A549 (cell line): ENCODE data around the gene ASPHD2. TPM values are rescaled to one million over a fixed set of nuclear protein-coding genes. Genes with fewer than 3 reads are reported as not detected.

Experiments
- ATAC-seq, 2 experiments: fragments of 200-7000 bp in 1 of 2; fragments of >200 bp in 1 of 2; cut with Nextera tagmentation in 1 of 2; cut with Tn5 transposase in 1 of 2; 3 replicates each; pipeline versions ENCODE4 v1.8.0 to v1.9.1; 2018 to 2020; ENCODE audit warnings: mild to moderate bottlenecking in 1 of 2, moderate library complexity in 1 of 2
- CTCF ChIA-PET: fragments of 300-600 bp; sonication (Branson Sonifier 250); formaldehyde crosslinking; extraction: SDS; loops from one replicate; lab custom pipeline; 2021; ENCODE audit warnings: antibody characterized with exemption, inconsistent platforms; lab: Yijun Ruan, JAX
- POLR2A ChIA-PET: fragments of 350-600 bp; formaldehyde crosslinking; extraction: SDS; loops from one replicate; lab custom pipeline; 2021; ENCODE audit warnings: antibody characterized with exemption, inconsistent platforms; lab: Yijun Ruan, JAX
- DNase-seq, 2 experiments: peaks; one replicate each; pipeline versions ENCODE4 v3.0.0 to v3.0.0-alpha.2; 2011 to 2016; ENCODE audit warnings: low read depth in 1 of 2, low spot score in 1 of 2
- FAIRE-seq: peaks from 2 replicates; lab custom pipeline; 2011; peaks lifted over from hg19 to GRCh38; lab: Jason Lieb, UNC
- H3K27ac ChIP-seq, 2 experiments: fragments of >200 bp; sonication (Bioruptor Twin); formaldehyde crosslinking; 3 replicates each; pipeline ENCODE4 v1.5.1; 2016 to 2017
- H3K4me1 ChIP-seq: fragments of >200 bp; sonication (Bioruptor Twin); formaldehyde crosslinking; 3 replicates; pipeline ENCODE4 v1.6.1; 2016
- H3K4me2 ChIP-seq: fragments of >200 bp; sonication (Bioruptor Twin); formaldehyde crosslinking; 3 replicates; pipeline ENCODE4 v1.6.1; 2016
- H3K4me3 ChIP-seq: fragments of >200 bp; sonication (Bioruptor Twin); formaldehyde crosslinking; 3 replicates; pipeline ENCODE4 v1.5.1; 2016
- H3K9me3 ChIP-seq: fragments of >200 bp; sonication (Bioruptor Twin); formaldehyde crosslinking; 3 replicates; pipeline ENCODE4 v1.6.1; 2016
- BHLHE40 ChIP-seq: IDR thresholded peaks from 2 replicates; pipeline ENCODE4 v1.6.1; 2012; ENCODE audit warnings: low read depth, low read length, inconsistent platforms
- CBX8 ChIP-seq: fragments of 200-600 bp; sonication (generic); IDR thresholded peaks from 2 replicates; pipeline ENCODE4 v1.6.1; 2016
- CTCF ChIP-seq: fragments of >200 bp; sonication (Bioruptor Twin); formaldehyde crosslinking; IDR thresholded peaks from 3 replicates; pipeline ENCODE4 v1.5.1; 2016
- EHMT2 ChIP-seq: fragments of 200-600 bp; sonication (generic); IDR thresholded peaks from 2 replicates; pipeline ENCODE4 v1.6.1; 2016; ENCODE audit warnings: antibody characterized with exemption, low read depth, mild to moderate bottlenecking, moderate library complexity
- FOSB ChIP-seq: fragments of 250-450 bp; sonication (Bioruptor Pico); IDR thresholded peaks from 2 replicates; pipeline ENCODE4 v1.5.0; 2020; ENCODE audit warnings: mild to moderate bottlenecking, moderate library complexity
- FOSL2 ChIP-seq, 2 experiments: fragments of 450-650 bp in 1 of 2; fragments of >200 bp in 1 of 2; sonication (Bioruptor Twin) in 1 of 2; formaldehyde crosslinking; IDR thresholded peaks; 2 replicates each; pipeline versions ENCODE4 v1.5.0 to v1.6.1; 2016 to 2020; ENCODE audit warnings: mild to moderate bottlenecking in 1 of 2, moderate library complexity in 1 of 2
- FOXS1 ChIP-seq: fragments of 250-450 bp; sonication (Bioruptor Pico); IDR thresholded peaks from 2 replicates; pipeline ENCODE4 v1.5.0; 2020; ENCODE audit warnings: mild to moderate bottlenecking, moderate library complexity
- HEYL ChIP-seq: fragments of 250-450 bp; sonication (Bioruptor Pico); IDR thresholded peaks from 2 replicates; pipeline ENCODE4 v1.8.0; 2021; ENCODE audit warnings: mild to moderate bottlenecking, moderate library complexity
- JUN ChIP-seq, 2 experiments: fragments of >200 bp; sonication (Bioruptor Twin); formaldehyde crosslinking; IDR thresholded peaks; 2 replicates in 1 of 2; 3 replicates in 1 of 2; pipeline ENCODE4 v1.6.1; 2016 to 2017
- MAZ ChIP-seq: fragments of 150-350 bp; IDR thresholded peaks from 2 replicates; pipeline ENCODE4 v1.6.1; 2014; ENCODE audit warnings: antibody characterized with exemption, low read depth, low read length, borderline replicate concordance
- MYC ChIP-seq: IDR thresholded peaks from 2 replicates; pipeline ENCODE4 v1.6.1; 2012; ENCODE audit warnings: mild to moderate bottlenecking, inconsistent platforms, low read length, improper control_type of control experiment, borderline replicate concordance
- POLR2AphosphoS2 ChIP-seq: conservative IDR thresholded peaks from 2 replicates; pipeline ENCODE4 v1.6.1; 2012; ENCODE audit warnings: low read length, improper control_type of control experiment, inconsistent platforms
- SMC3 ChIP-seq: fragments of >200 bp; sonication (Bioruptor Twin); formaldehyde crosslinking; IDR thresholded peaks from 3 replicates; pipeline ENCODE4 v1.6.1; 2018; ENCODE audit warnings: inconsistent platforms
- USF2 ChIP-seq: fragments of 450-650 bp; IDR thresholded peaks from 2 replicates; pipeline ENCODE4 v1.6.1; 2014; ENCODE audit warnings: antibody characterized with exemption
- ZC3H11A ChIP-seq: fragments of 450-650 bp; IDR thresholded peaks from 2 replicates; pipeline ENCODE4 v1.6.1; 2014; ENCODE audit warnings: antibody characterized with exemption, mild to moderate bottlenecking
- WGBS: methylation state at CpG from one replicate; pipeline ENCODE4 v1.1.6; 2017; ENCODE audit errors: missing lambda C conversion rate; 5-methylcytosine and 5-hydroxymethylcytosine counted together
- polyA plus RNA-seq, 4 experiments: library from polyadenylated mRNA; depleted of rRNA in 3 of 4; stranded (reverse); fragments of >200 nt; fragmentation: RNase III in 1 of 4; extraction: RNeasy Plus Mini Kit Qiagen cat#74134 plus additional on column Dnase treatment in 1 of 4; gene quantifications; 2 replicates in 3 of 4; 3 replicates in 1 of 4; pipeline ENCODE4 v1.2.3, GENCODE V29; 2011 to 2017
- TF ChIP-seq, protein P1 (sequence below): IDR thresholded peaks from 2 replicates; pipeline ENCODE4 v1.6.1; 2012
- TF ChIP-seq, protein P2 (sequence below): IDR thresholded peaks from 2 replicates; pipeline ENCODE4 v1.6.1; 2012
- TF ChIP-seq, protein P3 (sequence below): fragments of 250-450 bp; sonication (Bioruptor Pico); IDR thresholded peaks from 2 replicates; pipeline ENCODE4 v1.5.0; 2020; ENCODE audit warnings: low read depth, mild to moderate bottlenecking, moderate library complexity

ASPHD2 gene
- polyA plus RNA-seq, 2 of the 4 experiments (the other 2 are of a cell fraction), result 0.84 to 1.3 TPM

DNA sequence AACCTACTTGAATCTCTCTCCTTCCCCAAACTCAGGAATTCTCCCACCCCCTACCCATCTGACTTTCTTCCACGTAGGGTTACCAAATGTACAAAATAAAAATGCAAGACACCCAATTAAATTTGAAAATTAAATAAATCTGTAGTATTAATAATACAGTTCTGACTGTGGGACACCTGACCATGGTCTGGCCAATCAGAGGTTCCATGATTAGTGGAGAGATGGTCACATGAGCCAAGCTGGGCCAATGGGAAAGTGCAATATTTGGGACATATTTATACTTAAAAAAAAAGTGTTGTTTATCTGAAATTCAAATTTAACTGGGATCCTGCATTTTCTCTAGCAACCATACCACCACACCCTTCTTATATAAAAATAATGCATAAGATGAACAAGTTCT lies 29.8 kb upstream of the ASPHD2 start:
- ChIA-PET CTCF (interaction anchor here (0.7 to 8.5 kb wide), 8 partner anchors 11 to 1486 kb away, joined by 3 to 85 read pairs (median 4); no protein-coding TSS in a partner anchor), POLR2A (no interaction called here)
- FAIRE-seq, result no peak
- WGBS, result 15% methylated on average over 1 of the region's 1 CpG
- no peak for ATAC-seq
- Histone ChIP-seq H3K27ac (no peak overlapping the region), H3K9me3 (no peaks in the 10 kb centered on the region), H3K4me3 (no peak overlapping the region), H3K4me1 (no peaks in the 10 kb centered on the region), H3K4me2 (no peak overlapping the region)
- peak; percentile 77 for TF ChIP-seq USF2
- no peak for TF ChIP-seq EHMT2
- no peak for DNase-seq

GRCh38 chr22:26401726-26402125 lies 27.3 kb upstream of the ASPHD2 start:
- TF ChIP-seq, protein P1, sequence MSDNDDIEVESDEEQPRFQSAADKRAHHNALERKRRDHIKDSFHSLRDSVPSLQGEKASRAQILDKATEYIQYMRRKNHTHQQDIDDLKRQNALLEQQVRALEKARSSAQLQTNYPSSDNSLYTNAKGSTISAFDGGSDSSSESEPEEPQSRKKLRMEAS, result no peak
- TF ChIP-seq USF2, result 0 out of 2 replicates have a peak, but pooled peaks have one; percentile 13
- TF ChIP-seq, all 56 proteins: peak for 1
- FAIRE-seq (no peak), ATAC-seq (no peak), DNase-seq (no peak)
- WGBS, result 37% methylated on average over 5 of the region's 5 CpGs
- POLR2A ChIA-PET, result no interaction called here
- Histone ChIP-seq H3K4me1 (no peaks in the 10 kb centered on the region), H3K27ac (no peak overlapping the region), H3K4me3 (no peak overlapping the region), H3K4me2 (no peak overlapping the region), H3K9me3 (no peaks in the 10 kb centered on the region)
- CTCF ChIA-PET, result interaction anchor here (1.2 to 8.5 kb wide), 2 partner anchors 37 to 60 kb away, joined by 5 to 85 read pairs; no protein-coding TSS in a partner anchor

GRCh38 chr22:26404851-26405421 lies 24.1 kb upstream of the ASPHD2 start:
- POLR2A ChIA-PET, result no interaction called here
- ATAC-seq (no peak), FAIRE-seq (no peak)
- Histone ChIP-seq H3K4me1 (no peaks in the 10 kb centered on the region), H3K4me3 (no peak overlapping the region), H3K27ac (no peak overlapping the region)
- CTCF ChIA-PET, result interaction anchor here (1.1 to 3.6 kb wide), 6 partner anchors 9 to 84 kb away, joined by 3 to 18 read pairs (median 4); no protein-coding TSS in a partner anchor
- 50% methylated on average over 6 of the region's 6 CpGs for WGBS
- no peak for TF ChIP-seq HEYL (CRISPR knock-in tag)
- TF ChIP-seq POLR2AphosphoS2, result no peak
- no peak for TF ChIP-seq FOSB (CRISPR knock-in tag)
- TF ChIP-seq, protein P1, result no peak
- TF ChIP-seq ZC3H11A, result no peak
- no peak for TF ChIP-seq CBX8
- no peak for TF ChIP-seq FOSL2 (IDR thresholded peaks at IDR 0.05)
- TF ChIP-seq FOSL2 (CRISPR knock-in tag; IDR thresholded peaks at IDR 0.05), result no peak
- no peak for TF ChIP-seq FOXS1
- no peak for TF ChIP-seq JUN (IDR thresholded peaks at IDR 0.05)
- TF ChIP-seq, protein P2, sequence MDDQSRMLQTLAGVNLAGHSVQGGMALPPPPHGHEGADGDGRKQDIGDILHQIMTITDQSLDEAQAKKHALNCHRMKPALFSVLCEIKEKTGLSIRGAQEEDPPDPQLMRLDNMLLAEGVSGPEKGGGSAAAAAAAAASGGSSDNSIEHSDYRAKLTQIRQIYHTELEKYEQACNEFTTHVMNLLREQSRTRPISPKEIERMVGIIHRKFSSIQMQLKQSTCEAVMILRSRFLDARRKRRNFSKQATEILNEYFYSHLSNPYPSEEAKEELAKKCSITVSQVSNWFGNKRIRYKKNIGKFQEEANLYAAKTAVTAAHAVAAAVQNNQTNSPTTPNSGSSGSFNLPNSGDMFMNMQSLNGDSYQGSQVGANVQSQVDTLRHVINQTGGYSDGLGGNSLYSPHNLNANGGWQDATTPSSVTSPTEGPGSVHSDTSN, result no peak
- TF ChIP-seq MAZ, result no peak
- no peak for TF ChIP-seq SMC3
- TF ChIP-seq BHLHE40, result no peak
- no peak for TF ChIP-seq CTCF
- TF ChIP-seq, protein P3, sequence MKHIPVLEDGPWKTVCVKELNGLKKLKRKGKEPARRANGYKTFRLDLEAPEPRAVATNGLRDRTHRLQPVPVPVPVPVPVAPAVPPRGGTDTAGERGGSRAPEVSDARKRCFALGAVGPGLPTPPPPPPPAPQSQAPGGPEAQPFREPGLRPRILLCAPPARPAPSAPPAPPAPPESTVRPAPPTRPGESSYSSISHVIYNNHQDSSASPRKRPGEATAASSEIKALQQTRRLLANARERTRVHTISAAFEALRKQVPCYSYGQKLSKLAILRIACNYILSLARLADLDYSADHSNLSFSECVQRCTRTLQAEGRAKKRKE (CRISPR knock-in tag), result no peak
- no peak for TF ChIP-seq MYC
- TF ChIP-seq, all 56 proteins: peak for 0
- no peaks in the 10 kb centered on the region for H3K9me3 ChIP-seq
- no peak overlapping the region for H3K4me2 ChIP-seq
- DNase-seq, result no peak
